Panc1 (cell line): ENCODE measurements around the gene SIK2. TPM values are rescaled to one million over a fixed set of nuclear protein-coding genes. Genes with fewer than 3 reads are reported as not detected.

Source experiments
- ATAC-seq: fragments of 200-7000 bp; cut with Tn5 transposase; 2 replicates; pipeline ENCODE4 v1.9.1; 2020; ENCODE audit warnings: mild to moderate bottlenecking, moderate library complexity
- BruUV-seq: library from RNA; stranded (reverse); fragments of 400-500 nt; replicated peaks from 2 replicates; lab custom pipeline; 2021; lab: Mats Ljungman, UMichigan
- CTCF ChIA-PET: fragments of 300-600 bp; sonication (Branson Sonifier 250); formaldehyde crosslinking; loops from one replicate; lab custom pipeline; 2022; ENCODE audit warnings: antibody characterized with exemption; lab: Charles Lee
- POLR2A ChIA-PET: fragments of 300-600 bp; sonication (Branson Sonifier 250); formaldehyde crosslinking; loops from one replicate; lab custom pipeline; 2022; ENCODE audit warnings: antibody characterized with exemption; lab: Charles Lee
- DNase-seq: peaks from one replicate; pipeline ENCODE4 v3.0.0-alpha.2; 2010; ENCODE audit warnings: low read depth, low spot score
- H3K27ac ChIP-seq: 2 replicates; pipeline ENCODE4 v1.5.1; 2011; ENCODE audit warnings: mild to moderate bottlenecking, low read length, inconsistent platforms
- H3K27me3 ChIP-seq: fragments of 200-500 bp; sonication (Bioruptor generic); 2 replicates; pipeline ENCODE4 v1.6.0; 2014; ENCODE audit warnings: low read length, inconsistent platforms; ENCODE audit not compliant: control insufficient read depth, insufficient read depth
- H3K36me3 ChIP-seq: fragments of 200-500 bp; sonication (Bioruptor generic); 2 replicates; pipeline ENCODE4 v1.5.1; 2014; ENCODE audit warnings: inconsistent platforms, mild to moderate bottlenecking, low read length, moderate library complexity; ENCODE audit not compliant: control insufficient read depth, insufficient read depth
- H3K4me1 ChIP-seq: 2 replicates; pipeline ENCODE4 v1.5.1; 2011; ENCODE audit warnings: inconsistent platforms, mild to moderate bottlenecking, low read length, moderate library complexity; ENCODE audit not compliant: control insufficient read depth, insufficient read depth
- H3K4me3 ChIP-seq, 2 experiments: 2 replicates each; pipeline ENCODE4 v1.5.1; 2011 to 2012; ENCODE audit warnings: low read depth in 2 of 2, low read length in 2 of 2, mild to moderate bottlenecking in 2 of 2, inconsistent platforms in 1 of 2, moderate library complexity in 1 of 2
- H3K9me3 ChIP-seq: fragments of 200-500 bp; sonication (Bioruptor generic); 2 replicates; pipeline ENCODE4 v1.5.1; 2014; ENCODE audit warnings: low read depth, mild to moderate bottlenecking, inconsistent platforms, low read length, moderate library complexity; ENCODE audit not compliant: control insufficient read depth, insufficient read depth
- POLR2AphosphoS5 ChIP-seq: IDR thresholded peaks from 2 replicates; pipeline ENCODE4 v1.6.1; 2012; ENCODE audit warnings: mild to moderate bottlenecking, low read depth, low read length, moderate library complexity
- SIN3A ChIP-seq: IDR thresholded peaks from 2 replicates; pipeline ENCODE4 v1.6.1; 2012; ENCODE audit warnings: low read depth, mild to moderate bottlenecking, low read length, moderate library complexity, borderline replicate concordance; ENCODE audit not compliant: insufficient read depth
- TCF7L2 ChIP-seq: IDR thresholded peaks from 2 replicates; pipeline ENCODE4 v1.6.1; 2011; ENCODE audit warnings: mild to moderate bottlenecking, low read depth, low read length, inconsistent platforms
- in situ Hi-C: cut with HindIII; loops from 2 replicates; pipeline ENCODE4 v1.10.0; 2016; ENCODE audit warnings: low sequenced_read_pairs, low pct_unique_long_range_greater_than_20kb
- intact Hi-C: fragments of 100-400 bp; cut with micrococcal nuclease; formaldehyde crosslinking; loops from one replicate; pipeline ENCODE4 v1.10.0; 2022; ENCODE audit not compliant: unreplicated experiment
- total RNA-seq: library from RNA; stranded (reverse); gene quantifications from one replicate; pipeline ENCODE4 v1.2.1, GENCODE V29; 2021; ENCODE audit not compliant: unreplicated experiment
- TF ChIP-seq, protein P1 (sequence below), 2 experiments: IDR thresholded peaks; 2 replicates each; pipeline ENCODE4 v1.6.1; 2011 to 2012; ENCODE audit warnings: low read depth in 2 of 2, control low read depth in 1 of 2, low read length in 1 of 2, mild to moderate bottlenecking in 1 of 2, moderate library complexity in 1 of 2; ENCODE audit not compliant: insufficient read depth in 1 of 2
- TF ChIP-seq, protein P2 (sequence below): fragments of 450-650 bp; IDR thresholded peaks from 2 replicates; pipeline ENCODE4 v1.5.1; 2017; ENCODE audit warnings: mild to moderate bottlenecking

The SIK2 gene
- total RNA-seq, 1 experiment from 2014 or later: 17.0 TPM

DNA sequence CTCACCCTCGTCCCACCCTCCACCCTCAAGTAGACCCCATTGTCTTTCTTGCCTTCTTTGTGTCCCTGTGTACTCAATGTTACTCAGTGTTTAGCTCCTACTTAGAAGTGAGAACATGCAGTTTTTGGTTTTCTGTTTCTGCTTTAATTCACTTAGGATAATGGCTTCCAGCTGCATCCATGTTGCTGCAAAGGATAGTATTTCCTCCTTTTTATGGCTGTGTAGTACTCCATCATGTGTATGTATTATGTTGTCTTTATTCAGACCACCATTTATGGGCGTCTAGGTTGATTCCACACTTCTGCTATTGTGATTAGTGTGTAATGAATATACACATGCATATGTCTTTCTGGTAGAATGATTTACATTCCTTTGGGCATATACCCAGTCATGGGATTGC is 73.6 kb downstream of the SIK2 start:
- Histone ChIP-seq H3K27me3 (no peaks in the 10 kb centered on the region), H3K27ac (no peak overlapping the region), H3K4me1 (no peaks in the 10 kb centered on the region), H3K4me3 (no peak overlapping the region), H3K9me3 (no peaks in the 10 kb centered on the region), H3K36me3 (no peaks in the 10 kb centered on the region)
- TF ChIP-seq SIN3A (no peak), POLR2AphosphoS5 (no peak)
- TF ChIP-seq, protein P1, sequence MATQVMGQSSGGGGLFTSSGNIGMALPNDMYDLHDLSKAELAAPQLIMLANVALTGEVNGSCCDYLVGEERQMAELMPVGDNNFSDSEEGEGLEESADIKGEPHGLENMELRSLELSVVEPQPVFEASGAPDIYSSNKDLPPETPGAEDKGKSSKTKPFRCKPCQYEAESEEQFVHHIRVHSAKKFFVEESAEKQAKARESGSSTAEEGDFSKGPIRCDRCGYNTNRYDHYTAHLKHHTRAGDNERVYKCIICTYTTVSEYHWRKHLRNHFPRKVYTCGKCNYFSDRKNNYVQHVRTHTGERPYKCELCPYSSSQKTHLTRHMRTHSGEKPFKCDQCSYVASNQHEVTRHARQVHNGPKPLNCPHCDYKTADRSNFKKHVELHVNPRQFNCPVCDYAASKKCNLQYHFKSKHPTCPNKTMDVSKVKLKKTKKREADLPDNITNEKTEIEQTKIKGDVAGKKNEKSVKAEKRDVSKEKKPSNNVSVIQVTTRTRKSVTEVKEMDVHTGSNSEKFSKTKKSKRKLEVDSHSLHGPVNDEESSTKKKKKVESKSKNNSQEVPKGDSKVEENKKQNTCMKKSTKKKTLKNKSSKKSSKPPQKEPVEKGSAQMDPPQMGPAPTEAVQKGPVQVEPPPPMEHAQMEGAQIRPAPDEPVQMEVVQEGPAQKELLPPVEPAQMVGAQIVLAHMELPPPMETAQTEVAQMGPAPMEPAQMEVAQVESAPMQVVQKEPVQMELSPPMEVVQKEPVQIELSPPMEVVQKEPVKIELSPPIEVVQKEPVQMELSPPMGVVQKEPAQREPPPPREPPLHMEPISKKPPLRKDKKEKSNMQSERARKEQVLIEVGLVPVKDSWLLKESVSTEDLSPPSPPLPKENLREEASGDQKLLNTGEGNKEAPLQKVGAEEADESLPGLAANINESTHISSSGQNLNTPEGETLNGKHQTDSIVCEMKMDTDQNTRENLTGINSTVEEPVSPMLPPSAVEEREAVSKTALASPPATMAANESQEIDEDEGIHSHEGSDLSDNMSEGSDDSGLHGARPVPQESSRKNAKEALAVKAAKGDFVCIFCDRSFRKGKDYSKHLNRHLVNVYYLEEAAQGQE (IDR thresholded peaks at IDR 0.05; ENCODE audit: insufficient read depth in 1 of 2, low read depth in 2 of 2, low read length in 1 of 2): no peak
- TF ChIP-seq, protein P2, sequence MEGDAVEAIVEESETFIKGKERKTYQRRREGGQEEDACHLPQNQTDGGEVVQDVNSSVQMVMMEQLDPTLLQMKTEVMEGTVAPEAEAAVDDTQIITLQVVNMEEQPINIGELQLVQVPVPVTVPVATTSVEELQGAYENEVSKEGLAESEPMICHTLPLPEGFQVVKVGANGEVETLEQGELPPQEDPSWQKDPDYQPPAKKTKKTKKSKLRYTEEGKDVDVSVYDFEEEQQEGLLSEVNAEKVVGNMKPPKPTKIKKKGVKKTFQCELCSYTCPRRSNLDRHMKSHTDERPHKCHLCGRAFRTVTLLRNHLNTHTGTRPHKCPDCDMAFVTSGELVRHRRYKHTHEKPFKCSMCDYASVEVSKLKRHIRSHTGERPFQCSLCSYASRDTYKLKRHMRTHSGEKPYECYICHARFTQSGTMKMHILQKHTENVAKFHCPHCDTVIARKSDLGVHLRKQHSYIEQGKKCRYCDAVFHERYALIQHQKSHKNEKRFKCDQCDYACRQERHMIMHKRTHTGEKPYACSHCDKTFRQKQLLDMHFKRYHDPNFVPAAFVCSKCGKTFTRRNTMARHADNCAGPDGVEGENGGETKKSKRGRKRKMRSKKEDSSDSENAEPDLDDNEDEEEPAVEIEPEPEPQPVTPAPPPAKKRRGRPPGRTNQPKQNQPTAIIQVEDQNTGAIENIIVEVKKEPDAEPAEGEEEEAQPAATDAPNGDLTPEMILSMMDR: no peak
- no peak for ATAC-seq
- DNase-seq: no peak
- intact Hi-C loops: no loop called here
- in situ Hi-C loops: no loop called here
- CTCF ChIA-PET: no interaction called here
- POLR2A ChIA-PET: no interaction called here
- BruUV-seq: no TSS peak

DNA sequence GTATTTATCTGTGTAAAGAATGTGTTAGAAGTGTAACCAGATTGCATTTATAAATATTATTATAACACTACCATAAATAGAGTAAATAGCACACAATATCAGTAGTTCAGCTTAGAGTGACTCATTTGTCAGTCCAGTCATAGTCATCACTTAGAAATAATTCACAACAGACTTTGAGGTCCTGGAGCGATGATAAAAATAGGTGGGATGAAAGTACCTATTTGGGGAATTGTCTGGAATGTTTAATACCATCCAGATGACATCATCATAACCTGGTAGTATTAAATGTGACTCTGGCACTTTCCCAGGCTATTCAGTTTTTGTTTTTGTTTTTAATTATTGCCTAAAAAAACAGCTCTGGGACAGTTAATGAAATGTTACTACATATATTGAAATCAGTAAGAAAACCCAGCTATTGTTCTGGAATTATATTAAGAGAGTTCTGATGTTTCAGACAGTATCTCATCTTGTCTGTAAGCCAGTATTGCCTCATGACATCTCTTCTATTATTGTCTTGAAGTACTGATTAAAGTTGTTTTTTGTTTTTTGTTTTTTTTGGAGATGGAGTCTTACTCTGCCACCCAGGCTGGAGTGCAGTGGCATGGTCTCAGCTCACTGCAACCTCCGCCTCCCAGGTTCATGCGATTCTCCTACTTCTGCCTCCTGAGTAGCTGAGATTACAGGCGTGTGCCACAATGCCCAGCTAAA is 74.8 kb downstream of the SIK2 start:
- DNase-seq (peak; percentile 12), ATAC-seq (no peak)
- no peak for TF ChIP-seq POLR2AphosphoS5
- TF ChIP-seq SIN3A: no peak
- TF ChIP-seq, protein P1 (IDR thresholded peaks at IDR 0.05; ENCODE audit: insufficient read depth in 1 of 2, low read depth in 2 of 2, low read length in 1 of 2): no peak
- TF ChIP-seq TCF7L2: no peak
- TF ChIP-seq, protein P2: no peak
- Histone ChIP-seq H3K9me3 (no peaks in the 10 kb centered on the region), H3K36me3 (no peaks in the 10 kb centered on the region), H3K27me3 (no peaks in the 10 kb centered on the region), H3K4me1 (no peaks in the 10 kb centered on the region), H3K4me3 (no peak overlapping the region), H3K27ac (no peak overlapping the region)
- in situ Hi-C loops: no loop called here
- intact Hi-C loops: no loop called here
- BruUV-seq: no TSS peak
- CTCF ChIA-PET: interaction anchor here (0.7 kb wide), 1 partner anchor 77 kb away, joined by 6 read pairs; no protein-coding TSS in a partner anchor
- POLR2A ChIA-PET: interaction anchor here (0.6 kb wide), 1 partner anchor 46 kb away, joined by 4 read pairs; no protein-coding TSS in a partner anchor
